Measurements from ENCODE around the gene CCL7.
"Not testable (repeated sequence)": the region's sequence is repeated elsewhere in the genome, so short reads cannot be mapped to it uniquely, and the experiment has no call there.

Gene CCL7

GRCh38 chr17:34269969-34270368 is at the start of gene CCL7:
TSS of gene CCL7 (plus strand) at chr17:34270221. CDS start at chr17:34270291, 70 bp downstream.
- in situ Hi-C loops (cut with HindIII; ENCODE audit: low pct_ligation_motif_present, low pct_unique_long_range_greater_than_20kb, low sequenced_read_pairs): no loop called here
- DNase-seq: no peak

GRCh38 chr17:34220752-34221395 is 49.1 kb upstream of the CCL7 start:
- in situ Hi-C loops (cut with HindIII; ENCODE audit: low pct_ligation_motif_present, low pct_unique_long_range_greater_than_20kb, low sequenced_read_pairs): loop anchor here (25.0 kb wide), 1 partner anchor 91 kb away; the partner anchor contains the start of gene CCL8
- no peak for DNase-seq

DNA sequence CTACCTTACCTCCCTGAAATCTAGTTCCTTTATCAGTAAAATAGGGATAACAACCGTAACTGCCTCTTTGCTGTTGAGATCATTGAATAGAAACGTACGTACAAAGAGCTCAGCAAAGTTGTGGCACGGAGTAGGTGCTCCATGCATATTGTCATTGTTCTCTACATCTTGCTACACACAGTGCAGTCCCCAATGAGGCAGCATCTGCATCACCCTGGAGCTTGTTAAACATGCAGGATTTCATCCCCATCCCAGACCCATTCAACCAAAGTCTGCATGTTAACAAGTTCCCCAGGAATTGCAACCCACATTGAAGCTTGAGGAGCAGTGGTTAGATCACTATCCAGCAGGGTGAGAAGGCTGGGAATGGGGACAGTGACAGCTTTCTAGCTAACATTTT is 48.6 kb upstream of the CCL7 start:
- in situ Hi-C loops (cut with HindIII; ENCODE audit: low pct_ligation_motif_present, low pct_unique_long_range_greater_than_20kb, low sequenced_read_pairs): loop anchor here (25.0 kb wide), 1 partner anchor 91 kb away; the partner anchor contains the start of gene CCL8
- no peak for DNase-seq

- no peak for DNase-seq
- in situ Hi-C loops (cut with HindIII; ENCODE audit: low pct_ligation_motif_present, low pct_unique_long_range_greater_than_20kb, low sequenced_read_pairs): loop anchor here (25.0 kb wide), 1 partner anchor 89 kb away; the partner anchor contains the start of gene CCL8
Observed at GRCh38 chr17:34222722-34223497, 47.1 kb upstream of the CCL7 start.

DNA sequence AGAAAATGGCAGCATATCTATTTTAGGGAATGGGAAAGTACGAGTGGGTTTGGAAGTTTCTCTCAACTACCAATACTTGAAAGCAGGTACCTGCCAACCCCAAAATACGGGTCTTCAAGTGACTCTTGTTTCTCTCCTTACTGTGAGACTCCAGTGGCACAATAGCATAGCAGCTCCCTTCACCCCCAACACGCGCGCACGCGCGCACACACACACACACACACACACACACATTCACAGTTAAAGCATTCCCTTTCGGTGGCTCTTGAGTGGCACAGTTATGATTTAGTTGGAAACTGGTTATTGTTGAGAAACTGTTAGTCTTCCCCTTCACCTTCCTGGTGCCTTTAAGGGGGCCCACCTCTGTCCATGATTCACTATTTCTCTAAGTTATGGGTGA is 45.0 kb upstream of the CCL7 start:
- DNase-seq: no peak
- in situ Hi-C loops (cut with HindIII; ENCODE audit: low pct_ligation_motif_present, low pct_unique_long_range_greater_than_20kb, low sequenced_read_pairs): no loop called here

DNA sequence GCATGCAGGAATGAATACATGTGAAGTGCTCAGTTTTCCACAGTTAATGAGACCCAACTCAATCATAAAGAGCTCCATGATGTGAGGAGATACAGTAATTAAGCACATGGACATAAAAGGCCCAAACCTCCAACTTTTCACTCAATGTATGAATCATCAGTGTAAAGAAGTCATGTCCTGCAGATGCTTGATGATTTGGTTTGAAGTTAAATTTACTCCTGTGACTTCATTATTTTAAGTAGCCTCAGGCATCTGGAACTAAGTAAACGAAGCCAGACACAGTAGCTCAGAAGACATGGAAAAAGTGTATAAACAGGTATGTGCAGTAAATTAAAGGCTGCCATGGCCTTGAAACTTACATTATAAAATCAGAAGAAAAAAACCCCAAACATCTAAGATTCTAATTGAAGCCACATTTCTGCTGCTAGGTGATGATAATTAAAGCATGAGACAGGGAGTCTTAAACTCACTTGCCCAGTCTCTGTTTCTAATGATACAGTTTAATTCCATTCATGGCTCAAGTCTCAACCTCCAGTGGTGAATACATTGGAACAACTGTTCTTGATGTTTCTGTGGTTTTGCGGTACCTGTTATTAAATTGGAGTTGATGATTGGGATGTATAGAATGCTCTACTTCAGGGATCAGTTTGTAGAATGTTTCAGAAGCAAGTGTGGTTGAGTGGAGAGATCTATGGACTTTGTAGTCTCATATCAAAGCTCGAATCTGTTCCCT is 43.8 kb upstream of the CCL7 start:
- no peak for DNase-seq
- in situ Hi-C loops (cut with HindIII; ENCODE audit: low pct_ligation_motif_present, low pct_unique_long_range_greater_than_20kb, low sequenced_read_pairs): no loop called here

DNA sequence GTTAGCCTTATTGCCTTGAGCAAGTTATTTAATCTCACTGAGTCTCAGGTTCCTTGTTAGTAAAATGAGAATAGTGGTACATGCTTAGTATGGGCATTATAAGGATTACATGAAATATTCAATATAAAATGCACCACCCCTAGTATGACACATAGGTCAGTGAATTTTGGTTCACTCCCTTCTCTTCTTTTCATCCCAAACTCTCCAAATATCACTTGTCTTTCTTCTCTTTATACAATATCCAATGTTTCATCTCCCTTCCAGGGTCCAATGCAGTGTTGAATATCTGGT is 43.3 kb upstream of the CCL7 start:
- in situ Hi-C loops (cut with HindIII; ENCODE audit: low pct_ligation_motif_present, low pct_unique_long_range_greater_than_20kb, low sequenced_read_pairs): no loop called here
- no peak for DNase-seq

- DNase-seq; in situ Hi-C loops (cut with HindIII; ENCODE audit: low pct_ligation_motif_present, low pct_unique_long_range_greater_than_20kb, low sequenced_read_pairs): not testable (repeated sequence)
Observed at GRCh38 chr17:34227293-34227692, 42.7 kb upstream of the CCL7 start.

- in situ Hi-C loops (cut with HindIII; ENCODE audit: low pct_ligation_motif_present, low pct_unique_long_range_greater_than_20kb, low sequenced_read_pairs): no loop called here
- DNase-seq: no peak
Observed at GRCh38 chr17:34227707-34228106, 42.3 kb upstream of the CCL7 start.

DNA sequence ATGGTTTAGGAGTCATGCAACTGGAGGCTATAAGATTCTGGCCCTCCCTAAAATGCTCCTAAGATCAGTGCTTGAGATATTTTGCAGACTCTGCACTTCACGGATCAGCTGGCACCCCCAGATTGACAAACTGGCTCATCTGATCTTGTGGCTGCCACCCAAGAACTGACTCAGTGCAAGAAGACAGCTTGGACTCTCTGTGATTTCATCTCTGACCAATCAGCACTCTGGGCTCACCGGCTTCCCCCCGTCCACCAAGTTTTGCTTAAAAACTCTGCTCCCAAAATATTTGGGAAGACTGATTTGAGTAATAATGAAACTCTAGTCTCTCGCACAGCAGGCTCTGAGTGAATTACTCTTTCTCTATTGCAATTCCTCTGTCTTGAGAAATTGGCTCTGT is 41.2 kb upstream of the CCL7 start:
- in situ Hi-C loops (cut with HindIII; ENCODE audit: low pct_ligation_motif_present, low pct_unique_long_range_greater_than_20kb, low sequenced_read_pairs): no loop called here
- DNase-seq: no peak

DNA sequence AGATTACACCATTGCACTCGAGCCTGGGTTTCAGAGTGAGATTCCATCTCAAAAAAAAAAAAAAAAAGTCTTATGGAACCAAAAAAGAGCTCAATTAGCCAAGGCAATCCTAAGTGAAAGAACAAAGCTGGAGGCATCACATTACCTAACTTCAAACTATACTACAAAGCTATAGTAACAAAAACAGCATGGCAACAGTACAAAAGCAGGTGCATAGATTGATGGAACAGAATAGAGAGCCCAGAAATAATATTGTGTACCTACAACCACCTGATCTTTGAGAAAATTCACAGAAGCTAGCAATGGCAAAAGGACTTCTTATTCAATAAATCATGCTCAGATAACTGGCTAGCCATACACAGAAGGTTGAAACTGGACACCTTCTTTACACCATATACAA is 39.7 kb upstream of the CCL7 start:
- in situ Hi-C loops (cut with HindIII; ENCODE audit: low pct_ligation_motif_present, low pct_unique_long_range_greater_than_20kb, low sequenced_read_pairs): no loop called here
- no peak for DNase-seq

DNA sequence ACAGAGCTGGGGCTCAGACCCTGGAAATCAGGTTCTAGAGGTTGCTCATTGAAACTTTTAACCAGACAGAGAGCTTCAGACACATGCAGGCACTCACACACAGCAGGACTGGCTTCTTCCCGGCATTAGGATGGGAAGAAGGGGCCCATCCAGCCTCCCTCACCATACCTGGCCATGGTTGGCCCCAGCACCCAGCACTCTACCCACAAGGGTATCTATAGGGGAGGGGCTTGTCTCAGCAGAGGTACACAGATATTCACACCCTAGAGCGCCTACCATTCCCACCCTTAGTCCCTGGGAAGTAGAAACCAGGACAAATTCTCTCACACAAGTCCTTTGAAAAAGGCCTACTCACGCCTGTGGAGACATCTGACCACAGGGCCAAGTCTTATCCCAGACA is 35.4 kb upstream of the CCL7 start:
- in situ Hi-C loops (cut with HindIII; ENCODE audit: low pct_ligation_motif_present, low pct_unique_long_range_greater_than_20kb, low sequenced_read_pairs): no loop called here
- no peak for DNase-seq

DNA sequence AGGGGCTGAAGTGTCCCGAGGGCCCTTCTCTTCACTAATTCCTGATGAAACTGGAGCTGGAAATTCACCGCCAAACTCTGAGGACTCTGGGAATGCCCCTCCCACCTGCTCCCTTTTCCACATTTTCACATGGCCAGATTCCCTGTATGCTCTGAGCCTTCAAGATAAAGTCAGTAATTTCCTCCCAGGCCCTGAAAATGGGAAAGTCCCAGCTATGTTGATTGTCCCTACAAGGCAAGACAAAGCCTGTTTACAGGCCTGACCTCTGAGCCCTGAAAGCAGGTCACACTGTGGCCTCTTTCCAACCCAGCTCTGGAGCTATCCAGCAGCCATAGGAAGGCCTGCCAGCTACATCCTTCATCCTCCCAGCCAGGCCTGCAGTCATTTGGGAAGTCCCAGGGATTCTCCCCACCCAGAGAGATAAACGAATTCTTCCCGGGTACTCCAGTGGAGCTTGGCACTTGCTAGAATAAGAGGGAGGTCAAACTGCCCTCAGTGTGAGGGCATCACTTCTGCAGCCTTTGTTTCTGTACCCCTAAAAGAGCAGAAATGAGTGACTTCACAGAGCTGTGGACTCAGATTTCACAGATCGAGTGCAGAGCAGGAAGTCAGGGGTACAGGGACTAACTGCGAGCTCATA is 34.5 kb upstream of the CCL7 start:
- no peak for DNase-seq

DNA sequence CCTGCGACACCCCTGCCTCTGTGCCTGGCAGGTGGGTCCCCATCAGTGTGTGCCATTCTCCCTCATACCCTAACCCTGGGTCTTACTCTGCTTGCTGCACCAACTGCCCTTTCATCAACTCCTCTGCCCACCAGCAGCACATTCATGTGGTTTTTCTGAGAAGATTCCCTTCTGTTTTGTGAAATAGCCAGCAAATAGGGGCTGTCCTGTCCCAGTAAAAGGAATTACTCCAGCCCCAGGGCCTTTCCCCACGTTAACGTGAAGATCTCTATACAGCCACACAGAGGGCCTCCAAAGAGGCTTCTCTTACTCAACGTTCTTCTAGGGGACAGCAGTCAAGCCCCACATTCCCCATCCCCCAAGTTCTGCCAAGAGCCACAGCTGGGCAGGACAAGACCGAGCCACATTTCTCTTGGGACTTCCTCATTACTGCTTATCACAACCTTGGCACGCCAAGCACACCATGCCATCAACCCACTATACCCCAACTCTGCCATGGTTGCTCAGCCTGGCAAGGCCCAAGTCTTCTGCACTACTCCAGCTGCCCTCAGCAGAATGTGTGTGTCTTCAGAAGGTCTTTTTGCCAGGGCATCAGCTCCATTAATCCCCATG is 33.6 kb upstream of the CCL7 start:
- no peak for DNase-seq
- in situ Hi-C loops (cut with HindIII; ENCODE audit: low pct_ligation_motif_present, low pct_unique_long_range_greater_than_20kb, low sequenced_read_pairs): no loop called here

More for the DNA sequence above, 34.5 kb upstream of the CCL7 start:
- in situ Hi-C loops (cut with HindIII; ENCODE audit: low pct_ligation_motif_present, low pct_unique_long_range_greater_than_20kb, low sequenced_read_pairs): no loop called here

- DNase-seq: no peak
- in situ Hi-C loops (cut with HindIII; ENCODE audit: low pct_ligation_motif_present, low pct_unique_long_range_greater_than_20kb, low sequenced_read_pairs): no loop called here
Observed at GRCh38 chr17:34237458-34237857, 32.6 kb upstream of the CCL7 start.

DNA sequence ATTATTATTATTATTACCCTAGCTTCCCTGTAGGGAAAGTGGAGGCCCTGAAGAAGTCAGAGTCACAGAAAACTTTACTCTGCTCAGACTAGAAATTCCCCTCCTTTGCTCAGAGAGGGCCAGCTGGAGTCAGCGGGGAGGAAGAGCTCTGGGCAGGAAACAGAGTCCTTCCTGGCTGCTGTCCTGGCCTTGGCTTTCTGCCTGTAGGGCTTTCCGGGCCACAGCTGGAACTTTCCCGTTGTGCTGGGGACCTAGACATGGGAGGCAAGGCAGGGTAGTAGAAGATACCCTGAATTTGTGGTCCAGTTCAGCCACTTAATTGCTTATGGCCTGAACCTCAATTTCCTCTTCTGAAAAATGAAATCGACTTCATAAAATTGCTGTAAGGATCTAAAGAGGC is 29.0 kb upstream of the CCL7 start:
- in situ Hi-C loops (cut with HindIII; ENCODE audit: low pct_ligation_motif_present, low pct_unique_long_range_greater_than_20kb, low sequenced_read_pairs): no loop called here
- no peak for DNase-seq

GRCh38 chr17:34242587-34243363 is 27.2 kb upstream of the CCL7 start:
- no peak for DNase-seq
- in situ Hi-C loops (cut with HindIII; ENCODE audit: low pct_ligation_motif_present, low pct_unique_long_range_greater_than_20kb, low sequenced_read_pairs): no loop called here
